Measurements from ENCODE around the gene COG2.

DNA sequence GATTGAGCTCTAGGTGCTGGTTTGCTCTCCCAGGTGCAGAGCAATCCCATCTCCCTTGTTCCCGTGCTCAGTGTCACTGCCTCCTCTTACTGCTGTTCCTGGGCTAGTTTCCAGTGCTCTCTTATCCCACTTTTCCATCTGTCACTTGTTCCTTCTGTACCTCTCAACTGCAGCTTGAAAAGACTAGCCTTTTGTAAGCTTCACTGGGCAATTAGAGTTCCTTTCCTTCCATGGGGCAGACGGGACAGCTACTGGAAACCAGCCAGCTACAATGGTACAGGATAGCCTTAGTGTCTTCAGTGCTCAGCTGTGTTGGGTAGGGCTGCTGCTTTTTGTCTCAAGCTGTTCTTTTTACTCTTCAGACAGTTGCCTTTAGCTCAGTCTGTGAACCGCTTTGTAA, 40.0 kb downstream of the COG2 start:
- TF ChIP-seq, protein P1, sequence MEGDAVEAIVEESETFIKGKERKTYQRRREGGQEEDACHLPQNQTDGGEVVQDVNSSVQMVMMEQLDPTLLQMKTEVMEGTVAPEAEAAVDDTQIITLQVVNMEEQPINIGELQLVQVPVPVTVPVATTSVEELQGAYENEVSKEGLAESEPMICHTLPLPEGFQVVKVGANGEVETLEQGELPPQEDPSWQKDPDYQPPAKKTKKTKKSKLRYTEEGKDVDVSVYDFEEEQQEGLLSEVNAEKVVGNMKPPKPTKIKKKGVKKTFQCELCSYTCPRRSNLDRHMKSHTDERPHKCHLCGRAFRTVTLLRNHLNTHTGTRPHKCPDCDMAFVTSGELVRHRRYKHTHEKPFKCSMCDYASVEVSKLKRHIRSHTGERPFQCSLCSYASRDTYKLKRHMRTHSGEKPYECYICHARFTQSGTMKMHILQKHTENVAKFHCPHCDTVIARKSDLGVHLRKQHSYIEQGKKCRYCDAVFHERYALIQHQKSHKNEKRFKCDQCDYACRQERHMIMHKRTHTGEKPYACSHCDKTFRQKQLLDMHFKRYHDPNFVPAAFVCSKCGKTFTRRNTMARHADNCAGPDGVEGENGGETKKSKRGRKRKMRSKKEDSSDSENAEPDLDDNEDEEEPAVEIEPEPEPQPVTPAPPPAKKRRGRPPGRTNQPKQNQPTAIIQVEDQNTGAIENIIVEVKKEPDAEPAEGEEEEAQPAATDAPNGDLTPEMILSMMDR (IDR thresholded peaks at IDR 0.05): no peak
- TF ChIP-seq POLR2A (IDR thresholded peaks at IDR 0.05): no peak
